Stimulated activated naive CD8-positive, alpha-beta T cell treated with anti-CD3 and anti-CD28 coated beads, Interleukin-15, Interleukin-2, amounts not matched to agents 100 U/mL and 50 U/mL, for 24 hours (primary cell): Measurements from ENCODE around the gene PLA2G4D.

Experiments
- ATAC-seq: fragments of 150-1000 bp; cut with Tn5 transposase; one replicate; pipeline ENCODE4 v1.10.0; 2021
- DNase-seq: peaks from one replicate; pipeline ENCODE4 v3.0.0; 2021

Gene PLA2G4D

DNA sequence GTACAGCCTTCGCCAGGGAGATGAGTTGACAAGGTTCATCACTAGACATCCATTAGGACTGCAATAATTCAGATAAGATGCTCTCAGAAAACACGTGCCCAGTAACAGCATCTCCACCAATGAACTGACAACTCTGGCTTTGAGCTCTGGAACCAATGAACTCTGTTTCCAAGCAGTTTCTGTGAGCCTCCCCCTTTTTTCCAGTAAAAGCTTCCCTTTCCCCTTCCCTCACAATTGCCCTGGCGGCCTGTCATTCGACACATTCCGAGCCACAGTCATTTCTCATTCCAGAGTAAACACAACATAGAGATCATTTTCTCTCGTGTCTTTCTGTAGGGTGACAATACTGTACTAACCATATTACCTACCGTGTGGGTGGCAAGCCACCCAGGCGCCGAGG is 3.6 kb downstream of the PLA2G4D start:
- DNase-seq, result no peak
- ATAC-seq, result no peak

DNA sequence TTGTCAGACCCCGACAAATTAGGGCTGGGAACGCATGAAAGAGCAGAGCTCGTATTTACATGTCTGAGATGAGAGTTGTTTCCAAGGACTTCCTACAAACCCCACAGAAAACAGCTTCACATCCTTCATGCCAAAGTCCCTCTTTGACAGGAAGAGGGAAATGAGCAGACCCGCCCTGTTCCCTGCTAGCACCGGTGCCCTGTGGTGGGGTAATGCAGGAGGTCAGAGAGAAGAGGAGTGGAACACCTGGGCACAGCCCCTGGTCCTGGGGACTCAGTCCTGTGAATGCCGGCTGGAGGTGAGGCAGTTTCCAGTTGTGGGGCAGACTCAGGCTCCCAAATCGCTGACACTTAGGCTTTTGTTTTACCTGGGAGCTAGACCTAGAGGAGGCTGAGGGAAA is 4.0 kb downstream of the PLA2G4D start:
- no peak for ATAC-seq
- DNase-seq, result no peak

DNA sequence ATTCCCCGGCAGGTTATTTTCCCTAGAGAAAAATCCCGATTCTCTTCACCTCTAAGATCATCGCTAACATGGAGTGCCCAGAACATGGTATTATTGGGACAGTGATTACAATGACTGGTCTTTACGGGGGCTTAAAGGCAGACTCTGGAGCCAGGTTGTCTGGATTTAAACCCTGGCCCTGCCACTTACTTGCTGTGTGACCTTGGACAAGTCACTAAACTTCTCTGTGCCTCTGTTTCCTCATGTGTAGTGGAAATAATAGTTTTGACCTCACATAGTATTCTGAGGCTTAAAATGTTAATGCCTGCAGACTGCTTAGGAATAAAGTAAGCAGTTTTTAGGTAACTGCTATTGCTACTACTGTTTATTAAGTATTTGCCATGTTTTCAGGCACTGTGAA is 4.4 kb downstream of the PLA2G4D start:
- DNase-seq, result no peak
- ATAC-seq, result no peak

DNA sequence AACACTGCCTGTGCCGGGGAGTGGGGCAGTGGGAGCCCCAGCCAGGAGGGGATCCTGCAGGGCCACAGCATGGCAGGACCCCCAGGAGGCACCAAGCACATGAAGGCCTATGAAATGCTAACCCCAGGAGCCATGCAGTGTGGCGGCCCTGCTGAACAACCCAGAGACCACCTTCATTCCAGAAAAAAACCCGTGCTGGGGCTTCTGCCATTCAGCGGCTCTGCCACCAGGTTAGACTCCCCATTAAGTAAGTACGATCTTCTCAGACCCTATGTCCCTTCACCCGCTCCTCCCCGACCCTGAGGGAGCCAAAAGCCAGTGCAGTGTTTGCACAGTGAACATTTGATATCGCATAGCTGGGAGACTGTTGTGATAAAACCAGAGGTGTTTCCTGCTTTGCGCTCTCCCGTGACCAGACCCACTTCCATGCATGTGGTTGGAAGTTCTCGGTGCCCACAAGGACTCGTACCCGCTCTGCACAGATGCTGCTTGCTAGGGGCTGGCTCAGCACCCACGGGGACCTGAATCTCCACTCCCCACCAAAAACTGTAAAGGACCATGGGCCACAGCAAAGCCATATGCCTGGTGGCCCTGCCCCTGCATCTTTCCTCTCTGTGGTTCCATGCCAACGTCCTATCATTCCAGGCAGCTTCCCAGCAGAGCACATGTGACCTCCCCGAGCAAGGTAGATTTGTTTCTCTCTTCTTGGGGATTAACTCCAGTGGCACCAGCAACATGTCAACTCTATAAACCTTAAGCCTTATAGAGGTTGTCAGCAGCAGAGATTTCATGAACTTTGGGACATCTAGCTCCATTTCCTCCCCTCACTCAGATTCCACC is 5.3 kb downstream of the PLA2G4D start:
- ATAC-seq (no peak), DNase-seq (no peak)

DNA sequence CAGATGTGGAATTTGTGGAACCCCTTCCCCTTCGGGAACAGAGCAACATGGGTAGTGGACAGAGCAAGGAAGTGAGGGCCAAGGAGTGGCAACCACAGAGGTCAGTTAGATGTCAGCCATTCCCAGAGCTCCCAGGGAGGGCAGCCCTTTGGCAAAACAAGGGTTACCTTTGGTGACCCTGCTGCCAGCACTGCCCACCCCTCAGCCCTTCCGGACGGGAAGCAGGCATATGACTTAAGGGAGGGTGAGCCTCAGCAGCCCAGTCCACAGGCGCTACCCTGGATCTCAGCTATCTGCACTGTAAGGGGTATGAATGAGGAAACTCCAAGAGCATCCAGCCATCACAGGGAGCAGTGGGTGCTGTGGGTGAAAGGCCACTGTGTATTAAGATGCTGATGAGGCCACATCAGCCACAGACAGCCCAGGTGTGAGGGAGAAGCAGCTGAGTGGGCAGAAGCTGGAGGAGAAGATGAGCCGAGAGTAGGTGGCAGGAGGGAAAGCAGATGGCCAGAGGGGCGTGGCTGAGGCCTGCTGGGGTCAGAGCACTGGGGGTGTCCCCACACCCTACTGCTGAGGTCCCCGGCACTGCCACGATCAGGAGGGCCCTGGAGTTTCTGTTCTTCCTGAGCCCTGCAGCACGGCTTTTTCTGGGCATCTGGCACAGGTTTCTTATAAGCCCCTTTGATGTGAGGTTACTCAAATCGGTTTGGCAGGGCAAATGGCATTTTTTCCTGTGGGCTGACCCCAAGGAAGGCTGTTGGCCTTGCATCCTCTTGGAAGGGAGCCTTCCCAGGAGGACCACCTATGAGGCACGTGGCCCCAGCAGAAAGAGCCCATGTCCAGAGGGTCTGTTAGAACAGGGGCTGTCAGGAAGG is 6.2 kb downstream of the PLA2G4D start:
- ATAC-seq (no peak), DNase-seq (no peak)

DNA sequence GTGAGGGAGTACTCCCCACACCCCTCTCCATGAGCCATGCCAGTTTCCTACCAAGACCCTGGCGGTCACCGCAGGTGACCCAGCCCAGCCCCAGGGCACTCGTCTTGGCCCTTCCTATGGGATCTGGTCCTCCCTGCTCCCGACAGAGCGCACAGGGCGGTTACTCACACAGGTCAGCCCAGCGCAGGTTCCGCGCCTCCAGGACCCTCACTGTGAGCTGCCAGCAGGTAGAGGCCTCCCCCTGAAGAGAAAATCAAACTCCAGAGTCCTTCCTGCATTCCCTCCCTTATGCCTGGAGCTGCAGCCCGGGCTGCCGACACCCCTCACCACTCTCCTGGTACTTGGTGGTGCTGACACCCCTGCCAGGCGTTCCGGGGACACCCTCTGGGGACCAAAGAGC is 6.9 kb downstream of the PLA2G4D start:
- ATAC-seq (no peak), DNase-seq (no peak)

DNA sequence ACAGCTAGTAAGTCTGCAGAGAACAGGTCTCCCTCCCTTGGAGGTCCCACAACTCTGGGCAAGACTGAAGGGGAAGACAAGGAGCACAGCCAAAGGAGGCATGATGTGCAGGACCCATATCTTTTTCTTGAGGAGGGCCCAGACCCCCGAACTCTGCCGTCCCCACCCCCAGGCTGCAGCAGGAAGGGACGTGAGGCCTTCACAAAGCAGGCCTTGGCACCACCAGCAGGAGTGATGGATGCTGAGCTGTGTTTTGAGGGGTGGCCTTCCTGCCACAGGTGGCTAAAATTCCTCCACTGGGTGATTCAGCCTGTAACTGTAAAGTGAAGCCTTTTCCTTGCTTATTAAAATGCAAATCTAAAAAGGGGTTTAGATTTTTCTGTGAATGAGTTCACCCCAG is 8.6 kb downstream of the PLA2G4D start:
- DNase-seq (no peak), ATAC-seq (no peak)

DNA sequence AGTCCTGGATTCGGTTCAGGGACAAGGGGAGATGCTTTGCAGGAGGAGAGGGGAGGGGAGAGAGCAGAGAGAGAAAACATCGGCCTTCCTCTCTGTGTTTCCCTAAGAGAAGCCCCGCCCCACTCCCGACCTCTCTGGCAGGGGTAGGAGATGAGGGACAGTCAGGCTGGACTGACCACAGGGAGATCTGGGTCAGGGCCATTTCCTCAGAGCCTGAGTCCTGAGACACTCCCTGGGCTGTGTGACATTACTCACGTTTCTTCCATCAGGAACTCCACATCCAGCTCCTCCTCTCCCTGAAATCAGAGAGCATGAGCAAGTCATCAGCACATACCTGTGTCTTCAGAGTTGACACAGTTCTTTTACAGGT is 9.1 kb downstream of the PLA2G4D start:
- ATAC-seq, result no peak

DNA sequence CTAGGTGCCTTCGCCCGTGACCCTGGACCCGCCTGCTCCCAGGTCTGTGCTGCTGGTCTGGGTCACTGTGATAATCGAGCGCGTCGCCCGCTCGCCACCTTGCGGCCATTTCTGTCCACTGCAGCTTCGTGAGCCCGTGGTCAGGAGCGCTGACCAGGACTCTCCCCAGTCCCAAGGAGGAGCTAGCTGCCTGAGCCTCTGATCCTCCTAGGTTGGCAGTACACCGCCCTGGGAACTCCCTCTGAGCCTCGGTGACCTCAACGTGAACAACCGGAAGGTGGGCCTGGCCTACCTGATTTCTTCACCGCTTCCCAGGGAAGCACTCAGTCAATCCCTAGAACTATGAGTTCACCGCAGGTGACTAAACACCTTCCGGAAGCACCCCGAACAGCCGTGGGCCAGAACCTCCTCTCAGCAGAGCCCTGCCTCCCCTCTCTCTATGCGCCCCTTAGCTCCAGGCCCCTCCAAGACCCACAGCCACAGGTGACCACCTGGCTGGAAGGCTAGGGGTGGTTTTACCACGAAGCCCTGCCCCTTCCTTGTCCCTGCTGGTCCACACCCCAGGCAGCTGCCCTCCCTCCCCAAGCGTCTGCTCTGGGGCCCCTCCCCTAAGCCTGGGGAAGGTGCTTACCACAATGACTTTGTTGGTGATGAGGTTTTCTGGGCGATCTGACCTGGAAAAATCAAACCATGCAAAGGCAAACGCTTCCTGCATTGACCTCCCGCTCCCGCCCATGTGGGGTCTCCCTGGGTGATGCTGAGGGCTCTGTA is 9.7 kb downstream of the PLA2G4D start:
- DNase-seq (peak; percentile 57), ATAC-seq (peak; percentile 61)

More for the DNA sequence above, 9.1 kb downstream of the PLA2G4D start:
- no peak for DNase-seq

DNA sequence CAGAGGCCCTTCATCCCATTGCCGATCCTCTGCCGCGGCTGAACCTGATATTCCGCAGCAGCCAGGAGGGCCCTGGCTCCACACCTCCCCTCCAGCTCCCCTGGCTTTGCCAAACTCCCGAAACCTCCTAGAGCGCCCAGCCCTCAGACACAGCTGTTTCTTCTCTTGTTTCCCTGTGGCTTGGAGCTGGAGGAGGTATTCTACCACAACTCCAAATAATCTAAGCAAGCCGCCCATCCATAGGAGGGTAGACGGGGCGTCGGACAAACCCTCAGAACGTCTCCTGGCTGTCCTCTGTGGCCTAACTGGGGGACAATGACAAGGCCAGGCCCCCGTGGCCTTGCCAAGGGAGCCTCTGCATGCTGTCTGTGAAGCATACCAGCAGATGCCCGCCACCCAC is 10.4 kb downstream of the PLA2G4D start:
- ATAC-seq, result no peak
- DNase-seq, result no peak

DNA sequence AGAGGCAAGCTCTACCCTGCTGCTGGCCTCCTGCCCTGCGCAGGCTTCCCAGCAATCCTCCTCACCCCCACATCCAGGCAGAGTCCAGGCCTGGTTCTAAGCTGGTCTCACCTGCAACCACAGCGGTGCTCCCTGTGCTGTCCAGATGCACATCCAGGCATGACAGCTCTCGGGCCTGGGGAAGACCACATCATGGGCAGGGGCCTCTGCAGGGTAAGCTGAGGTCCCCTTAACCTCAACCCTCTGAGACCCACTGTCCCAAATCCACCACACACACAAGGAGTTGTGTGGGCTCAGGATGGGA is 10.8 kb downstream of the PLA2G4D start:
- DNase-seq (no peak), ATAC-seq (no peak)

DNA sequence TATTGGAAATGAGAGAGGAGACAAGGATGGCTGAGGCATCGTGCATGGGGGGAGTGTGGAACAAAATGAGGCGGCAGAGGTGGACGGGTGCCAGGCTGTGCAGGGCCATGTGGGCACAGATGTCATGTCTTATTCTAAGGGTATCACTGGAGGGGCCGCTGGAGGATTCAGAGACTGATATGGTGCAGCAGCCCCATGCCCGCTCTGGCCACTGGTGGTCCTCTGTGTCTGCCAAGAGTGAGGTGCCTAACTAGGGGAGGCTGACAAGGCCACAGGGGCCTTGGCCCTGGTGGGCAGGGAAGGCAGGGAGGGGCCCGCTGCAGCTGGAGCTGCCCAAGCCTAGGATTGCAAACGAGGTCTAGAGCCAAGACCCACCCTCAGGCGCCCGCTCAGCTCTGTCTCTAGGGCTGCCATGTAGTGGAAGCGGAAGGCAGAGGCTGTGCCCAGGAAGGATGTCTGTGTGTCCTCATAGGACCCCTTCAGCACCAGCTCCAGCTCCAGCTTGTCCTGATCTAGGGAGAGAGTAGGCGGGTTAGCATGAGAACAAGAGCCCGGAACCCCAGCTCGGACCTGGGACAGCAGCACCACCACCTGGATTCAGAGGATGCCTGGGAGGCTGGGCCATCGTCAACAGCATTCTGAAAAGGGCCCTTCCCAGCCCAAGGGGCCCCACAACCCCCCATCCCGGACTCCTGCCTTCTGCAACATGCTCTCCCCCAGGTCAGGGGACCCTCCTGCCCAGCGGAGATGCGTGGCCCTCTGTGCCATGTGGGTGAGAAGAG is 11.3 kb downstream of the PLA2G4D start:
- ATAC-seq, result no peak

DNA sequence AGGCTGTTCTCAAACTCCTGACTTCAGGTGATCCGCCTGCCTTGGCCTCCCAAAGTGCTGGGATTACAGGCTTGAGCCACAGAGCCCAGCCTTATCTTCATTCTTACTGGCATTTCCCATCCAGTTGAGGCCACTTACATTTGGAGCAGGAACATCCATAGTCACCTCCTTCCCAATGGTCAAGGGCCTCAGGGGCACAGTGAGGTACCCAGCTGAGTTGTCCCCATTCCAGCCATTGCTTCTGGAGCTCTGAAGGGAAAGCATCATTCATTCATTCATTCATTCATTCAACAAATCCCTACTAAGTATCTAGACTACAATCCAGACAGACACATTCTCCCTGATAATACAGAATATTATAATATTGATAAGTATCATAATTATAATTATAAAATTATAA is 12.2 kb downstream of the PLA2G4D start:
- DNase-seq (no peak), ATAC-seq (no peak)

More for the DNA sequence above, 11.3 kb downstream of the PLA2G4D start:
- DNase-seq, result no peak

DNA sequence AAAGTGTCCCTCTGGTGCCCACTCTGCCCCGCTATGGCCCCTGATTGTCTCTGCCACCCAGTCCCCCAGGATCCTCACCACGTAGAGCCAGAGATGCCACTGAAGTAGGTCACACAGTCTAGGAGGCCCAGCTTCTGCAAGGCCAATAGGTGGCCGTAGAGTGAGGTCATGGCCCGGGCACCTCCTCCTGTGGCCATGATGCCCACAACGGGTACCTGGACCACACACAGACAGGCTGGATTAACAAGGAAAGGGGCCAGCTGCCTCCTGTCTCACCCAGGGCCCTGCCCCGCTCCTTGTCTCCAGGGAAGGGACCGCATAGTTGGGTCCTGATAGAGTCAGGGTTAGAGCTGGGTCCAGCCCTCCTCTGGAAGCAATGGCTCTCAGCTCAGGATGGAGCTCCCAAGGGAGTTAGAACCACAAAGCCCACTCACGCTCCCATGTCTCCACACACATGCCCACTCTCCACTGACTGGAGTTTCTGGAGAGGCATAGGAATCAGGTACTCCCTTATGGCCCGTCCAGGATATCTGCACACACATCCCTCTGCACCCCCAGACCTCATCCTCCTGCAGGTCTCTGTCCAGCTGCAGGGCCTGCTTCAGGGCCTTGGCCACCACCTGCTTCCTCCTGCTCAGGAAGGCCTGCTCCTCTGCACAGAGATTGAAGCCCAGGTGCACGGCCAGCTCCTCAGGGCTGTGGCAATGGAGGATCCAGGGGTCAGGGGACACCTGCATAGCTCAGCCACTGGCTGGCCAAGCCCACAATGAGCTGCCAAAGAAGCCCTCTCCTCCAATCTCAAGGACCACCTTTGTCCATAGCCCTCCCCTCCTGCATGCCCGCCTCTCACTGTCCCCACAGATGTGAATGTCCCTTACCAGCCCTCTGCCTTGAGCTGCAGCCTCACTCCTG is 13.2 kb downstream of the PLA2G4D start:
- DNase-seq (no peak), ATAC-seq (no peak)

DNA sequence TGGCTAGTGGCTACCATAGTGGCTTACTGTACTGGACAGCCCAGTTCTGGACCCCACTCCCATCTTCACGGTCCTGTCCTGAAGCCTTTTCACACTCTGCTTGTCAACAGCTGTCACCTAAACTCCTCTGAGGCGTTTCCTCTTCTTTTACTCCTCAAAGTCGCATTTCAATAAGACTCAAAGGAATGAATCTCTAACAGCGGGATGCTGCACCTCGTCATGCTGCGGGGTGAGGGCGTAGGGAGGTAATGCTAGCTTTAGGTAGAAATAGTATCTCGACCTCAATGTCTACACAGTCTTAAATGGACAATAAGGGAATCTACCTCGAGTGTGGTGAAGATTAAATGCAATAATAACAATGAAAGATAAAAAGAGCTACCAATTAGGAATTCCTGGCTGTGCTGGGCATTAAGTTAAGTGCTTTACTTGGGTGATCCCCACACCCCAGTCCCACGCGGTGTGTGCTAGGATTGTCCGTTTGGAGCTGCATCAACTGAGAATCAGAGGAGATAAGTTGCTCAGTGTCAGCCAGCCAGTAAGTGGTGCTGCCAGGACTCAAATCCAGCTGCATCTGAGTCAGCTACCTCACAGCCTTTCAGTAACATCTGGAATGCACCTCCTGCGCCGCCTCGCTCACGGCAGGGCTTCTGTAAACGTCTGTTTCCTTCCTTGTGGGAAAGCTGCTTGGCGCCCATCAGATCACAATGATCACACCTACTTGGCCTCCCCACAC is 14.0 kb downstream of the PLA2G4D start:
- ATAC-seq, result no peak
- DNase-seq, result no peak

DNA sequence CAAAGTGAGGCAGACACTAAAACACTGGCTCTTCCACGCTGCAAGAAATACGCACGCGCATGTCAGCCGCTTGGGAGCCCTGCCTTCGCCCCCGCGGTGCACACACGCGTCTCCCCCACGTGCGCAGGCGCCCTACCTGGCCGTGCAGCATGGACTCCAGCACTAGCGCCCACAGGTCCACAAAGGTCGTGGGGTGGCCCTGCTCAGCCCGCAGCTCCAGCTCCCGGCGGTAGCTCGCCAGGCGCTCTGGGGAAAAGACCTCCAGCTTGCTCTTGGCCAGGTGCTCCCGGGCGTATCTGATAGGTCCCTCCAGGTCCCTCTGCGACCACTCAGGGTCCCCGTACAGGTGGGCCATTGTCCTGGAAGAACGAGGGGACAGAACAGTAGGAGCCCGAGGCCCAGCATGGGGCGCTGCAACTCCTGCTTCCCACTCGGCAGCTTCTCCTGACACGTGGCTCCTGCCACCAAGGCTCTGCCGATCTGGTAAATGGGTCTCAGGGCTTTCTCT is 14.9 kb downstream of the PLA2G4D start:
- ATAC-seq (no peak), DNase-seq (no peak)

DNA sequence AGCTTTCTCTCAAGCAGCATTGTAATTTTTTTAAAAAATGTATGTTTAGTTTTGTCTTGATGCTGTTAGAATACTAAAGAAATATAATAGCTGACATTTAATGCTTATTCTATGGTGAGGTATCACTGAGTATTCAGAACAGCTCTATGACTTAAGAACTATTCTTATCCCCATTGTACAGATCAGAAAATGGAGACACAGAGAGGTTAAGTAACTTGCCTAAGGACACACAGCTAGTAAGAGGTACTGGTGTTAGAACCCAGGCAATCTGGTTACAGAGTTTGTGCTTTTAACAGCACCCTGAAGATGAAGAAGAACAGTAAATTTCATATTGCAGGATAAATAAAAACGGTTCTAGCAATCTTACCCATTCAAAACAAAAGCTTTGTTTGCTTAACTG is 15.5 kb downstream of the PLA2G4D start:
- ATAC-seq (no peak), DNase-seq (no peak)

DNA sequence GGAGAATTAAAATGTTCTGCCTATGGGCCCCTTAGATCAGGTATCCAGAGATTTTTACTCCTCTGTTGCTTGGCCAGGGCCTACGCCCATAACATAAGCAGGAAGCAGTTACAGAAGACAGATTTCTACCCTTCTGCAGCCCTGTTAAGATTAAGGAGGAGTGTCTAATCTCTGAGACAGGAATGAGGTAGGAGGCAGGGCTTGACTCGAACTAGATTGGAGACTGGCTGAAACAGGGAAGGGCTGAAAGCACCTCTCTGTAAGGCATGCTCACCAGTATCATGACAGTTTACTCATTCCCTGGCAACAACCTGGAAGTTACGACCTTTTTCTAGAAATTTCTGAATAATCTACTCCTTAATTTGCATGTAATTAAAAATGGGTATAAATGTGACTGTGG is 16.7 kb downstream of the PLA2G4D start:
- ATAC-seq (no peak), DNase-seq (no peak)

DNA sequence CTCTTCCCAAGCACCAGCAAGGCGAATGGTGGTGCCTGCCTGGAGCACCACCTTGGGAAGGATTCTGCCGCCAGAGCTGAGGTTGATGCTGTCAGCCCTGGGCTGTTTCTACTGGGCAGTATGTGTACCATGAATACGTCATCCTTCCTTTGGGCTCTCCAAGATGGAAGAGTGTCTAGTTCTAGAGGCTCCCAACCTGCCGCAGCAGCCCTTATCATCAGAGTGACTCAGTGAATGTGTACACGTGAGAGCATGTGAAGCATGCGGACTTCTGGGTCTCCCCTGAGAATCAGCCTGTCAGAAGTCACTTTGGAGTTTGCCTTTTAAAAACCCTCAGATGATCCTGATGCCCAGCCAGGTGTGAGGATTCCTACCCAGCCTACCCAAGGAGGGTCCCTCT is 20.9 kb downstream of the PLA2G4D start:
- ATAC-seq, result no peak
- DNase-seq, result no peak

DNA sequence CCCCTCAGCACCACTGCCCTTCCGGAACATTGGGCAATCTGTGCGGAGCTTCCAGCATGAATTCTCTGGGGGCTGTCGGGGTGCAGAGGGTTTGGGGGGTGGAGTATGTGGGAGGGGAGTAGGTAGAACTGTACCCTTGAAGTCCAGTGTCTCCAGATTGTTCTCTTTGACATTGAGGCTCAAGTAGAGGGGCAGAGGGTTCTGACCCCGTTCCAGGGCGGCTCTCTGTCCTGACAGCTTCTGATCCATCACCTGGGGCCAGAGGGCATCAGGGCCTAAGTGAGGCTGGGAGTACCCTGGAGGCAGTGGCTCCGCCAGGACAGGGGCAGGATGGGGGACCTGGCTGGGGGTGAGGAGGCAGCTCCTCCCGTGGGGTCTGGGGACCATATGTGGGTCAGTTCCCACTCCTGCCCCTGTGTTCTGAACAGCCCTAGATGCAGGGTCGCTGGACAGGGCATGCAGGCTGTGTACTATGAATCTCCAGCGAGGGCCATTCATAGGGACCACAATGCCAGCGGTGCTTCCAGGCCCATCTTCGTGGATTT is 22.1 kb downstream of the PLA2G4D start:
- DNase-seq (no peak), ATAC-seq (no peak)
